Heart left ventricle (tissue), 16 donors: ENCODE measurements around the gene YIPF6. TPM values are rescaled to one million over a fixed set of nuclear protein-coding genes. Genes with fewer than 3 reads are reported as not detected.
"Not testable (repeated sequence)": the region's sequence is repeated elsewhere in the genome, so short reads cannot be mapped to it uniquely, and the experiment has no call there.

Experiments
- ATAC-seq, 4 donors: fragments of 200-7000 bp; cut with Tn5 transposase; one replicate each; pipeline ENCODE4 v1.9.1; 2020 to 2022; ENCODE audit warnings: moderate library complexity in 4 of 4, mild to moderate bottlenecking in 3 of 4, moderate number of reproducible peaks in 1 of 4
- DNase-seq, 5 donors: peaks; one replicate each; pipeline ENCODE4 v3.0.0-alpha.2; 2020
- H3K27ac ChIP-seq, 12 donors: fragments of 200-600 bp; sonication (generic) in 4 of 12; one replicate each; pipeline versions ENCODE4 v1.5.0 to v1.8.0; 2016 to 2022; ENCODE audit warnings: mild to moderate bottlenecking in 2 of 12
- H3K27me3 ChIP-seq, 9 donors: fragments of 200-600 bp; sonication (generic) in 2 of 9; one replicate each; pipeline versions ENCODE4 v1.5.1 to v1.8.0; 2016 to 2022; ENCODE audit warnings: mild to moderate bottlenecking in 3 of 9
- H3K36me3 ChIP-seq, 9 donors: fragments of 200-600 bp; sonication (generic) in 2 of 9; one replicate each; pipeline versions ENCODE4 v1.5.0 to v1.8.0; 2018 to 2022; ENCODE audit warnings: mild to moderate bottlenecking in 2 of 9
- H3K4me1 ChIP-seq, 12 donors: fragments of 200-600 bp; sonication (generic) in 4 of 12; one replicate each; pipeline versions ENCODE4 v1.5.0 to v1.8.0; 2016 to 2022; ENCODE audit warnings: mild to moderate bottlenecking in 3 of 12
- H3K4me3 ChIP-seq, 12 donors: fragments of 200-600 bp; sonication (generic) in 4 of 12; one replicate each; pipeline versions ENCODE4 v1.5.0 to v1.8.0; 2017 to 2022; ENCODE audit warnings: mild to moderate bottlenecking in 9 of 12, moderate library complexity in 4 of 12
- H3K9me3 ChIP-seq, 12 donors: fragments of 200-600 bp; sonication (generic) in 4 of 12; one replicate each; pipeline versions ENCODE4 v1.5.0 to v1.8.0; 2016 to 2022; ENCODE audit warnings: mild to moderate bottlenecking in 1 of 12
- CTCF ChIP-seq, 12 donors: fragments of 200-600 bp; sonication (generic) in 4 of 12; IDR thresholded peaks; one replicate each; pipeline versions ENCODE4 v1.5.0 to v1.8.0; 2018 to 2022; ENCODE audit warnings: antibody characterized with exemption in 12 of 12, mild to moderate bottlenecking in 5 of 12
- POLR2A ChIP-seq, 2 donors: fragments of 450-650 bp; IDR thresholded peaks; one replicate each; pipeline ENCODE4 v1.6.1; 2017; ENCODE audit warnings: antibody characterized with exemption in 2 of 2, mild to moderate bottlenecking in 2 of 2, moderate library complexity in 2 of 2
- WGBS, 4 donors: extraction: QIAGEN DNeasy Blood & Tissue Kit in 2 of 4; methylation state at CpG; one replicate each; pipeline versions ENCODE4 v1.1.5 to v1.1.7; 2013 to 2018; 5-methylcytosine and 5-hydroxymethylcytosine counted together
- intact Hi-C, 10 donors: fragments of 100-400 bp; cut with DNase I; formaldehyde crosslinking; loops; one replicate each; pipeline versions ENCODE4 v1.11.1 to v1.14.2; 2022
- polyA plus RNA-seq, 2 donors: library from polyadenylated mRNA; stranded (reverse); fragments of 200-250 nt; gene quantifications; one replicate each; pipeline ENCODE4 v1.2.3, GENCODE V29; 2013
- total RNA-seq, 9 donors: library from RNA; depleted of rRNA in 2 of 9; stranded (reverse); fragments of >200 nt in 2 of 9; fragmentation: NEBNext Ultra II Directional in 3 of 9; extraction: Animal tissue kit (Norgen Biotek cat#: 25700) in 3 of 9; gene quantifications; one replicate each; pipeline versions ENCODE4 v1.1.0 to v1.2.4, GENCODE V29; 2016 to 2023
- donor health status: ischemic (EF 13 %, LVEDD 7.1; RV severe dilation, severe dysfunction).
- donor health status: healthy with polysubstance abuse.
- donor health status: DM: no; HTN: yes; CAD: no.
- donor health status: DM: no; HTN: no; CAD: no.
- donor health status: ischemic (EF 25% LVEDD 6.9; RV normal size, moderate dysfunction).
- donor health status: ischemic (EF 25% LVEDD 5.7; RV mildly dilated, moderate dysfunction).
- donor health status: healthy.
- donor health status: DM: yes; HTN: yes; CAD: no.
- donor health status: ischemic (EF 35%, LVEDD 5.7; RV mildly dilated, moderate dysfunction).
- donor health status: nonischemic (EF 11% LVEDD 7.7; RV severe dilation, severe dysfunction).
- donor health status: DM: yes; HTN: yes; CAD: no.
- donor health status: PGD.
- donor health status: ischemic (EF 29% LVEDD 5.4; RV normal size, mild dysfunction).
- donor health status: nonischemic (EF 23%, LVEDD 6.1; RV moderate dilation, normal function).

The YIPF6 gene
- total and polyA plus RNA-seq, 11 donors: 8.6 to 35.2 (median 30.1) TPM

- 12 to 27% (median 23%) methylated on average over 8 of the region's 8 CpGs for WGBS, 4 donors
- no peak overlapping the region for H3K4me3 ChIP-seq
- H3K36me3 ChIP-seq: no peaks in the 10 kb centered on the region
- peaks cover 0 to 3% (median 0%) of the 10 kb centered on the region in 12 donors for H3K4me1 ChIP-seq
- peak in 1 of 4 donors; percentile 54 for ATAC-seq
- no peaks in the 10 kb centered on the region for H3K9me3 ChIP-seq
- H3K27me3 ChIP-seq: peaks cover 0 to 5% (median 0%) of the 10 kb centered on the region in 9 donors
- no peak overlapping the region for H3K27ac ChIP-seq
- TF ChIP-seq CTCF (IDR thresholded peaks at IDR 0.05) (peak; percentile 42 to 66 (median 58)), POLR2A (IDR thresholded peaks at IDR 0.05) (no peak)
- DNase-seq: peak in 1 of 5 donors; percentile 18
- intact Hi-C loops: loop anchor here (1.0 to 5.0 kb wide), 3 partner anchors 265 to 266 kb away; no protein-coding TSS in a partner anchor
Measured at GRCh38 chrX:68462653-68463052, 36.2 kb upstream of the YIPF6 start.

- Histone ChIP-seq H3K4me1 (peaks cover 0 to 3% (median 0%) of the 10 kb centered on the region in 12 donors), H3K36me3 (no peaks in the 10 kb centered on the region), H3K9me3 (no peaks in the 10 kb centered on the region), H3K27me3 (peaks cover 0 to 6% (median 0%) of the 10 kb centered on the region in 9 donors), H3K27ac (no peak overlapping the region), H3K4me3 (no peak overlapping the region)
- WGBS, 4 donors: 92 to 100% (median 97%) methylated on average over 1 of the region's 1 CpG
- intact Hi-C loops: loop anchor here in 9 of 10 donors (1.0 to 5.0 kb wide), 3 partner anchors 267 kb away; no protein-coding TSS in a partner anchor
- ATAC-seq (no peak), DNase-seq (no peak)
- no peak for TF ChIP-seq POLR2A (IDR thresholded peaks at IDR 0.05)
- no peak for TF ChIP-seq CTCF (IDR thresholded peaks at IDR 0.05)
Measured at GRCh38 chrX:68463880-68464279, 35.0 kb upstream of the YIPF6 start.

- ATAC-seq: no peak
- WGBS, 4 donors: 64 to 90% (median 84%) methylated on average over 4 of the region's 4 CpGs
- TF ChIP-seq POLR2A (IDR thresholded peaks at IDR 0.05): no peak
- TF ChIP-seq CTCF (IDR thresholded peaks at IDR 0.05): no peak
Measured at GRCh38 chrX:68464796-68465195, 34.1 kb upstream of the YIPF6 start.

GRCh38 chrX:68480969-68481368, 17.9 kb upstream of the YIPF6 start:
- no peak overlapping the region for H3K27ac ChIP-seq
- 72 to 95% (median 90%) methylated on average over 1 of the region's 1 CpG for WGBS, 4 donors
- intact Hi-C loops: no loop called here

More at GRCh38 chrX:68464796-68465195, 34.1 kb upstream of the YIPF6 start:
- H3K27me3 ChIP-seq: peaks cover 0 to 14% (median 0%) of the 10 kb centered on the region in 9 donors
- H3K4me1 ChIP-seq: peaks cover 0 to 3% (median 0%) of the 10 kb centered on the region in 12 donors
- no peak overlapping the region for H3K27ac ChIP-seq
- no peak for DNase-seq
- no peaks in the 10 kb centered on the region for H3K9me3 ChIP-seq
- H3K36me3 ChIP-seq: no peaks in the 10 kb centered on the region
- H3K4me3 ChIP-seq: no peak overlapping the region
- intact Hi-C loops: loop anchor here in 5 of 10 donors (5.0 kb wide), 1 partner anchor 267 kb away; no protein-coding TSS in a partner anchor

GRCh38 chrX:68486198-68486597, 12.7 kb upstream of the YIPF6 start:
- H3K4me3 ChIP-seq, H3K36me3 ChIP-seq, H3K27ac ChIP-seq, DNase-seq, H3K4me1 ChIP-seq, ATAC-seq, intact Hi-C loops, H3K9me3 ChIP-seq: not testable (repeated sequence)
- H3K27me3 ChIP-seq: peaks cover 0 to 11% (median 0%) of the 10 kb centered on the region in 9 donors
- 95 to 100% (median 98%) methylated on average over 1 to 3 of the region's 3 CpGs for WGBS, 4 donors

More at GRCh38 chrX:68480969-68481368, 17.9 kb upstream of the YIPF6 start:
- no peak overlapping the region for H3K4me3 ChIP-seq
- TF ChIP-seq POLR2A (IDR thresholded peaks at IDR 0.05) (no peak), CTCF (IDR thresholded peaks at IDR 0.05) (no peak)
- DNase-seq: no peak
- H3K4me1 ChIP-seq: no peaks in the 10 kb centered on the region
- no peaks in the 10 kb centered on the region for H3K36me3 ChIP-seq
- H3K9me3 ChIP-seq: no peaks in the 10 kb centered on the region
- no peak for ATAC-seq
- H3K27me3 ChIP-seq: peaks cover 0 to 5% (median 0%) of the 10 kb centered on the region in 9 donors
